OCI-LY3 (cell line): ENCODE results near the gene RNF166.

Experiments
- H2AFZ ChIP-seq: fragments of 200-600, 300-600 bp; shearing (Covaris generic); 2 replicates; pipeline ENCODE4 v1.6.0; 2014; ENCODE audit warnings: antibody characterized with exemption, low read depth, low read length
- H3K27ac ChIP-seq: fragments of 200-600, 300-600 bp; sonication (generic); 2 replicates; pipeline ENCODE4 v1.5.1; 2014; ENCODE audit warnings: mild to moderate bottlenecking, low read length, moderate library complexity, mixed read lengths
- H3K27me3 ChIP-seq: fragments of 200-600, 300-600 bp; sonication (generic); 2 replicates; pipeline ENCODE4 v1.6.1; 2014; ENCODE audit warnings: low read depth, low read length, mixed read lengths
- H3K36me3 ChIP-seq: fragments of 200-600, 300-600 bp; sonication (generic); replicated peaks from 2 replicates; pipeline ENCODE3; 2014; ENCODE audit warnings: low read depth, low read length, mixed read lengths
- H3K4me1 ChIP-seq: fragments of 300-600, 200-600 bp; sonication (generic); 2 replicates; pipeline ENCODE4 v1.6.1; 2014; ENCODE audit warnings: low read length, mixed read lengths
- H3K4me2 ChIP-seq: fragments of 200-600, 300-600 bp; sonication (generic); 2 replicates; pipeline ENCODE4 v1.6.1; 2014; ENCODE audit warnings: low read length, mixed read lengths
- H3K4me3 ChIP-seq: fragments of 300-600, 200-600 bp; sonication (generic); 2 replicates; pipeline ENCODE4 v1.5.1; 2014; ENCODE audit warnings: antibody characterized with exemption, mild to moderate bottlenecking, low read length, moderate library complexity
- H3K79me2 ChIP-seq: fragments of 300-600, 200-600 bp; shearing (Covaris generic); 2 replicates; pipeline ENCODE4 v1.6.1; 2014; ENCODE audit warnings: mild to moderate bottlenecking, low read length, mixed read lengths
- H3K9ac ChIP-seq: fragments of 300-600, 200-600 bp; shearing (Covaris generic); 2 replicates; pipeline ENCODE4 v1.6.0; 2014; ENCODE audit warnings: mild to moderate bottlenecking, low read length, moderate library complexity
- H3K9me3 ChIP-seq: fragments of 200-600, 300-600 bp; shearing (Covaris generic); 2 replicates; pipeline ENCODE4 v1.6.1; 2014; ENCODE audit warnings: low read length, mixed read lengths; ENCODE audit not compliant: insufficient read depth
- H4K20me1 ChIP-seq: fragments of 200-600, 300-600 bp; sonication (generic); 2 replicates; pipeline ENCODE4 v1.6.1; 2016; ENCODE audit warnings: low read length, mixed read lengths; ENCODE audit not compliant: insufficient read depth
- EZH2phosphoT487 ChIP-seq: fragments of 200-600 bp; shearing (Covaris generic); IDR thresholded peaks from 2 replicates; pipeline ENCODE4 v1.6.1; 2018; ENCODE audit warnings: antibody characterized with exemption, mixed run types, low read depth
- TF ChIP-seq, protein P1 (sequence below): fragments of 200-600, 300-600 bp; sonication (generic); IDR thresholded peaks from 2 replicates; pipeline ENCODE4 v1.5.1; 2014; ENCODE audit warnings: antibody characterized with exemption, low read length, low read depth

Gene RNF166

DNA sequence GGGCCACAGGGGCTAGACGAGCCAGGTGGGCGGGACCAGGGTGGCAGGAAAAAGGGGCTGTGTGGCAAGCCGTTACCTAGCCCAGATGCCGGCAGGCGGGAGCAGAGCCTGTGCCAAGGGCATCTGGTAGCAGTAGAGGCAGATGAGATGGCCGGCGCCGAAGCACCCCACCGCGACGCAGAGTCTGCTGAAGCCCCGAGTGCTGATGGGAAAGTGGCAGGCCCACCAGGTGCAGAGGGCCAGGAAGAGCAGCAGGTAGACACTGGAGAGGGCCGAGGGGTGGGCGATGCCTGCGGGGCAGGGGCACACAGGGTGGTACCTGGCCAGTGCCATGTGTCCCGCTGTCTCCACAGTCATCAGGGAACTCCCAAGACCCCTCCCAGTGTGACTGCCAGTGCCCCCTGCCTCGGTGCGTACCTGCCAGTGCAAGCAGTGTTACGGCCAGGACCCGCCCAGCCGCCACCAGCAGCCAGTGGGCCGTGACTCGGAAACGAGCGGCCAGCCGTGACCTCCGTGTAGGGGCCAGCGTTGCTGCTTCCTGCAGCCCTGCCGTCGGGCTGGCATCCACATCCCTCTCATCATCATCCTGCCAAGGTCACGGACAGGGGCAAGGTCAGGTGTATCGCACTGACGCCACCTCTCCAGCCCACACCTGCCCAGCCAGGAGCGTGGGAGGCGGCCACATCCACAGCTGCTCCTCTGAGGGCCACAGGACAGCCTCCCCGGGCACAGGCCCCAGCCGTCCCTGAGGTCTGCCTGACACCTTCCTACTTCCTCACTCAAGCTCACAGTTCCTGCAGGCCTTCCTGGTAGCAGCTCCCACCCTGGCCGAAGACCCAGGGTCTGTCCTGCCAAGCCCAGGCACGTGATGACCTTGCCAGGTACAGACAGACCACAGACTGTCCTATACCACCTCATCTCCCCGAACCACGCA, 32.2 kb upstream of the RNF166 start:
- H3K4me1 ChIP-seq: peaks cover 4% of the 10 kb centered on the region; the same call in 1 of the 2 replicates
- no peaks in the 10 kb centered on the region for H3K27me3 ChIP-seq
- no peak overlapping the region for H3K4me2 ChIP-seq
- H3K36me3 ChIP-seq: no peaks in the 10 kb centered on the region
- H2AFZ ChIP-seq: no peak overlapping the region
- TF ChIP-seq EZH2phosphoT487: no peak
- TF ChIP-seq, protein P1, sequence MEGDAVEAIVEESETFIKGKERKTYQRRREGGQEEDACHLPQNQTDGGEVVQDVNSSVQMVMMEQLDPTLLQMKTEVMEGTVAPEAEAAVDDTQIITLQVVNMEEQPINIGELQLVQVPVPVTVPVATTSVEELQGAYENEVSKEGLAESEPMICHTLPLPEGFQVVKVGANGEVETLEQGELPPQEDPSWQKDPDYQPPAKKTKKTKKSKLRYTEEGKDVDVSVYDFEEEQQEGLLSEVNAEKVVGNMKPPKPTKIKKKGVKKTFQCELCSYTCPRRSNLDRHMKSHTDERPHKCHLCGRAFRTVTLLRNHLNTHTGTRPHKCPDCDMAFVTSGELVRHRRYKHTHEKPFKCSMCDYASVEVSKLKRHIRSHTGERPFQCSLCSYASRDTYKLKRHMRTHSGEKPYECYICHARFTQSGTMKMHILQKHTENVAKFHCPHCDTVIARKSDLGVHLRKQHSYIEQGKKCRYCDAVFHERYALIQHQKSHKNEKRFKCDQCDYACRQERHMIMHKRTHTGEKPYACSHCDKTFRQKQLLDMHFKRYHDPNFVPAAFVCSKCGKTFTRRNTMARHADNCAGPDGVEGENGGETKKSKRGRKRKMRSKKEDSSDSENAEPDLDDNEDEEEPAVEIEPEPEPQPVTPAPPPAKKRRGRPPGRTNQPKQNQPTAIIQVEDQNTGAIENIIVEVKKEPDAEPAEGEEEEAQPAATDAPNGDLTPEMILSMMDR: no peak
- H3K9me3 ChIP-seq: no peaks in the 10 kb centered on the region
- H3K4me3 ChIP-seq: no peak overlapping the region
- no peak overlapping the region for H3K9ac ChIP-seq
- H4K20me1 ChIP-seq: peaks cover 13% of the 10 kb centered on the region; the same call in 1 of the 2 replicates
- H3K79me2 ChIP-seq: no peaks in the 10 kb centered on the region
- no peak overlapping the region for H3K27ac ChIP-seq

DNA sequence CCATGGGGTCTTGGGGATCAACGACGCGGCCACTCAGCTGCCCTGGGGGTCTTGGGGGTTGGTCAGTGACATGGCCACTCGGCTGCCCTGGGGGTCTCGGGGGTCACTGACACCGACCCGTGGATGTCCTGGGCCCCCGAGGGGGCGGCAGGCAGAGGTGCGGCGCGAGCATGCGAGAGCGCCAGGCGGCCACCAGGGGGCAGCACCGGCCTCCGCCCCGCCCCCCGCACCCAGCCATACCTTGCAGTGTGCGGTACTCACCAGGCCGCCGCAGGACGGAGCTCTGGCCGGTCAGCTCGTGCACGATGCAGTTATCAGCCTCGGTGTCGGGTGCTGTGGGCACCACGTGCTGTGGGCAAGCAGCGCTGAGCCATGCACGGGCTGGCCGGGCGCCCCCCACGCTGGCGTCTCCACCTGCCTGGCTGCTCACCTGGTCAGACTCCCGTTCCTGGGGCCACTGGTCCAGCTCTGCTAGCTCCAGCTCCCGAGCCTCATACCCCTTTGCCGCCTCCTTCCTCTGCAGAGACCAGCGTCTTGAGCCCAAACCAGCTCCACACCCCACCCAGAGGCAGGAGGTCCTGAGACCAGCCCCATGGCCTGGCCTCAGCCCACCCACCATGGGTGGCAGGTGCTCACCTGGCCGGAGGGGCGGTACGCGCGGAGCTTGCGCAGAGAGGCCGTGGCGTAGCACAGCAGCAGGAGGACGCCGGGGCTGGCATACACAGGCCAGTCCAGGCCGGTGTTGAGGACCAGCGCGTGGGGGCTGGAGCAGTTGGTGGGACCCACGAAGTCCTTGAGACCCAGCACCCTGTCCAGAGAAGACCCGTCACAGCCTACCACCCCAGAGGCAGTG, 31.3 kb upstream of the RNF166 start:
- no peaks in the 10 kb centered on the region for H3K36me3 ChIP-seq
- no peak overlapping the region for H2AFZ ChIP-seq
- H3K9me3 ChIP-seq: no peaks in the 10 kb centered on the region
- H3K4me2 ChIP-seq: peak overlapping the region; percentile 38
- H3K27ac ChIP-seq: no peak overlapping the region
- H3K27me3 ChIP-seq: no peaks in the 10 kb centered on the region
- peaks cover 8% of the 10 kb centered on the region for H3K4me1 ChIP-seq
- no peak overlapping the region for H3K4me3 ChIP-seq
- H3K9ac ChIP-seq: no peak overlapping the region
- no peaks in the 10 kb centered on the region for H3K79me2 ChIP-seq
- H4K20me1 ChIP-seq: peaks cover 17% of the 10 kb centered on the region; the same call in 1 of the 2 replicates
- TF ChIP-seq, protein P1: peak; percentile 87
- TF ChIP-seq EZH2phosphoT487: no peak

- H2AFZ ChIP-seq: no peak overlapping the region
- no peaks in the 10 kb centered on the region for H3K36me3 ChIP-seq
- peaks cover 17% of the 10 kb centered on the region; the same call in 1 of the 2 replicates for H4K20me1 ChIP-seq
- H3K79me2 ChIP-seq: no peaks in the 10 kb centered on the region
- peaks cover 8% of the 10 kb centered on the region for H3K4me1 ChIP-seq
- no peak overlapping the region for H3K9ac ChIP-seq
- TF ChIP-seq, protein P1: no peak
- no peak for TF ChIP-seq EZH2phosphoT487
- H3K9me3 ChIP-seq: no peaks in the 10 kb centered on the region
- no peak overlapping the region for H3K4me2 ChIP-seq
- no peaks in the 10 kb centered on the region for H3K27me3 ChIP-seq
- no peak overlapping the region for H3K27ac ChIP-seq
- no peak overlapping the region for H3K4me3 ChIP-seq
Measured at GRCh38 chr16:88736496-88736895, 30.3 kb upstream of the RNF166 start.

DNA sequence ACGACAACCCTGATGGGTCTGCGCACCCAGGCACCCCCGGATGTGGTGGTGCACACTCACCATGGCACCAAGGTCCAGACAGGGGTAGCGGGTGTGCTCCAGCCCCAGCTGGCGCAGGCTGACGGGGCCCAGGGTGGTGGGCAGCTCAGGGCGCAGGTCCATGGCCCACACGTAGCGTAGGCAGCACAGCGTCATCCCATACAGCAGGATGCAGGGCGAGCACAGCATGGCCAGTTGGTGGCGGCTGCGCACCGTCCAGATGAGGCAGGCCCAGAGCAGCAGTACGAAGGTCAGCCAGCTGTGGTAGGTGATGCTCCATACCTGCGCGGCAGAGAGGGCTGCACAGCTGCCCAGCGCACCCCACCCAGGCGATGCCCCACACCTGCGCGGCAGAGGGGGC, 29.9 kb upstream of the RNF166 start:
- no peaks in the 10 kb centered on the region for H3K27me3 ChIP-seq
- no peaks in the 10 kb centered on the region for H3K36me3 ChIP-seq
- TF ChIP-seq EZH2phosphoT487: no peak
- TF ChIP-seq, protein P1: no peak
- no peak overlapping the region for H3K4me3 ChIP-seq
- H3K9ac ChIP-seq: no peak overlapping the region
- H3K4me2 ChIP-seq: no peak overlapping the region
- no peak overlapping the region for H3K27ac ChIP-seq
- peaks cover 17% of the 10 kb centered on the region; the same call in 1 of the 2 replicates for H4K20me1 ChIP-seq
- peaks cover 8% of the 10 kb centered on the region for H3K4me1 ChIP-seq
- no peak overlapping the region for H2AFZ ChIP-seq
- no peaks in the 10 kb centered on the region for H3K9me3 ChIP-seq
- no peaks in the 10 kb centered on the region for H3K79me2 ChIP-seq
